NOMO-1 (cell line): ENCODE data around the gene ZXDC.

Experiments used
- DNase-seq, 2 experiments: peaks; one replicate each; lab custom pipeline; 2025; ENCODE audit not compliant: unreplicated experiment in 2 of 2; lab: John Stamatoyannopoulos, UW

The ZXDC gene

GRCh38 chr3:126401611-126402160 is 74.0 kb downstream of the ZXDC start:
- DNase-seq, result no peak

GRCh38 chr3:126399756-126400155 is 75.9 kb downstream of the ZXDC start:
- no peak for DNase-seq

GRCh38 chr3:126399351-126399735 is 76.3 kb downstream of the ZXDC start:
- peak; percentile 36 to 88 for DNase-seq

- no peak for DNase-seq
These were observed 77.0 kb downstream of the ZXDC start for GRCh38 chr3:126398423-126399350.

GRCh38 chr3:126397610-126398422 is 77.9 kb downstream of the ZXDC start:
- no peak for DNase-seq

- no peak for DNase-seq
These were observed 79.2 kb downstream of the ZXDC start for GRCh38 chr3:126396536-126396935.

GRCh38 chr3:126395846-126396513 is 79.7 kb downstream of the ZXDC start:
- no peak for DNase-seq

GRCh38 chr3:126394977-126395321 is 80.7 kb downstream of the ZXDC start:
- DNase-seq, result no peak

GRCh38 chr3:126394179-126394976 is 81.3 kb downstream of the ZXDC start, which contains the start of gene CFAP100:
TSS of gene CFAP100 (plus strand) at chr3:126394909. CDS start at chr3:126396001, 1,092 bp downstream.
- no peak for DNase-seq

GRCh38 chr3:126393563-126393962 is 82.1 kb downstream of the ZXDC start:
- no peak for DNase-seq

GRCh38 chr3:126392246-126392645 is 83.4 kb downstream of the ZXDC start:
- DNase-seq, result no peak

GRCh38 chr3:126391631-126392030 is 84.1 kb downstream of the ZXDC start:
- no peak for DNase-seq

- no peak for DNase-seq
These were observed 84.9 kb downstream of the ZXDC start for GRCh38 chr3:126390751-126391150.

- no peak for DNase-seq
These were observed 85.5 kb downstream of the ZXDC start for GRCh38 chr3:126390201-126390600.

- DNase-seq, result no peak
These were observed 85.9 kb downstream of the ZXDC start for GRCh38 chr3:126389794-126390146.

- peak; percentile 90 for DNase-seq
These were observed 86.4 kb downstream of the ZXDC start for GRCh38 chr3:126389112-126389793.
